ENCODE data around the gene GID4. TPM values are rescaled to one million over a fixed set of nuclear protein-coding genes. Genes with fewer than 3 reads are reported as not detected.

Gene GID4
- total RNA-seq, 2 donors from 2014 or later: 6.4 to 7.2 TPM

DNA sequence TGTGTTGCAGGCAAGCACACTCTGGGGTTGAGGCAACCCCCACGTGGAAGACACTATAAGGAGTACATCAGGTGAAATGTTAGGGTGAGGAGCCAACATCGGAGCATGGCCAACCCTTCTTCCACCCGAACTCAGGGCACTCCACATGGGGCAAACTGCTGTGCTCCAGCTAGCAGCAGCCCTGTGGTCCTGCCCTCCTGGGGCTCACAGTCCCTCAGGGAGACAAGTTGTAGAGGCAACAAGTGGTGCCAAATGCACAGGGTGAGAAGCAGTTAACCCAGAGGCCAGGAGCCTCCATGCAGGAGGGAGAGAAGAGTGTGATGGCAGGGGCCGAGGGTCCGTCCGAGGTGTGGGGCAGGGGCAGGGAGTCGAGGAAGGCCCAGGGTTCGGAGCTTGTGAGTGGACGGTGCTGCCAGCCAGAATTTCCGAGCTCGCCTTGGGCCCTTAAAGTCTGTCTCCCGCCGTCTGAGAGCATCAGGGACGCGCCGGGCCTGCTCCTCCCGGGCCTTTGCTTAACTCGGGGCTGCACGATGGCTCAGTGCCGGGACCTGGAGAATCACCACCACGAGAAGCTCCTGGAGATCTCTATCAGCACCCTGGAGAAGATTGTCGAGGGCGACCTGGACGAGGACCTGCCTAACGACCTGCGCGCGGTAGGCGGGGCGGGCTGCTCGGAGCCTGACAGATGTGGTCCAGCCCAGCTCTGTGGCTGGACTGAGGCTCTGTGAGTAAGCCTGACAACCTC lies 32.5 kb upstream of the GID4 start:
- Mint-ChIP-seq H3K4me1 (no peaks in the 10 kb centered on the region), H3K36me3 (ENCODE audit: low read depth) (peaks cover 4% of the 10 kb centered on the region), H3K27ac (no peak overlapping the region), H3K9me3 (no peaks in the 10 kb centered on the region), H3K4me3 (no peak overlapping the region), H3K27me3 (no peaks in the 10 kb centered on the region)
- ATAC-seq (replicated peaks): no peak

- Mint-ChIP-seq H3K36me3 (ENCODE audit: low read depth) (peaks cover 18% of the 10 kb centered on the region), H3K4me1 (no peaks in the 10 kb centered on the region), H3K27me3 (no peaks in the 10 kb centered on the region), H3K27ac (no peak overlapping the region), H3K9me3 (no peaks in the 10 kb centered on the region), H3K4me3 (no peak overlapping the region)
- ATAC-seq (replicated peaks): no peak
Observed at GRCh38 chr17:18008496-18009268, 30.5 kb upstream of the GID4 start.

GRCh38 chr17:18009609-18010420 lies 29.4 kb upstream of the GID4 start:
- Mint-ChIP-seq H3K27me3 (no peaks in the 10 kb centered on the region), H3K4me1 (no peaks in the 10 kb centered on the region), H3K27ac (no peak overlapping the region), H3K9me3 (no peaks in the 10 kb centered on the region), H3K36me3 (ENCODE audit: low read depth) (peaks cover 26% of the 10 kb centered on the region), H3K4me3 (no peak overlapping the region)
- ATAC-seq (replicated peaks): no peak

DNA sequence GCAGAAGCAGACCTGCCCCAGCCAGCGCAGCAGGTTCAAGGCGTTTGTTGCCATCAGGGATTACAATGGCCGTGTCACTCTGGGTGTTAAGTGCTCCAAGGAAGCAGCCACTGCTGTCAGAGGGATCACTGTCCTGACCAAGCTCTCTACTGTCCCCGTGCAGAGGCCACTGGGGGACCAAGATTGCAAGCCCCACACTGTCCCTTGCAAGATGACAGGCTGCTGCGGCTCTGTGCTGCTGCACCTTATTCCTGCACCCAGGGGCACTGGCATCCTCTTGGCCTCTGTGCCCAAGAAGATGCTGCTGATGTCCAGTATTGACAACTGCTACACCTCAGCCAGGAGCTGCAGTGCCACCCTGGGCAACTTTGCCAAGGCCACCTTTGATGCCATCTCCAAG lies 27.9 kb upstream of the GID4 start:
- Mint-ChIP-seq H3K9me3 (no peaks in the 10 kb centered on the region), H3K27ac (no peak overlapping the region), H3K27me3 (no peaks in the 10 kb centered on the region), H3K4me3 (no peak overlapping the region), H3K36me3 (ENCODE audit: low read depth) (peaks cover 38% of the 10 kb centered on the region), H3K4me1 (no peaks in the 10 kb centered on the region)
- no peak for ATAC-seq (replicated peaks)

GRCh38 chr17:18014006-18014405 lies 25.2 kb upstream of the GID4 start:
- Mint-ChIP-seq H3K4me3 (no peak overlapping the region), H3K27me3 (no peaks in the 10 kb centered on the region), H3K9me3 (no peaks in the 10 kb centered on the region), H3K36me3 (ENCODE audit: low read depth) (peaks cover 46% of the 10 kb centered on the region), H3K4me1 (no peaks in the 10 kb centered on the region), H3K27ac (no peak overlapping the region)
- no peak for ATAC-seq (replicated peaks)

DNA sequence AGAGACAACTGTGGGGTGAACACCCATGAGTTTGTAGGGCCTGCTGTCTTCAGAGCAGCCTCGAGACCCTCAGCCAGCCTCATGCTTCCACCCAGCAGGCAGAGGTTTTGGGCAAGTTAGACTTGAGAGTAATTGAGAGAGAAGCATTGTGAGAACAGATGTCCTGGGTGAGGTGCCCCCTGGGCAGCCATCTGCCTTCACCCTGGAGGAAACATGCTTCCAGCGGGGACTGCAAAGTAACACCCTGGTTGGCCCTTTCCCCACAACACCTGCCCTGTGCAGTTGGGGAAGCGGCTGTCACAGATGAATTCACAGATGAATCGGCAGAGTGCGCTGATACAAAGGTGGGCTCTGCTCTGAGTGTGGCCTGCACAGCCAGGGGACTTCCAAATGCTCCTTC lies 23.6 kb upstream of the GID4 start:
- Mint-ChIP-seq H3K27me3 (no peaks in the 10 kb centered on the region), H3K27ac (no peak overlapping the region), H3K4me1 (no peaks in the 10 kb centered on the region), H3K4me3 (no peak overlapping the region), H3K9me3 (no peaks in the 10 kb centered on the region), H3K36me3 (ENCODE audit: low read depth) (peaks cover 59% of the 10 kb centered on the region)
- ATAC-seq (replicated peaks): no peak

DNA sequence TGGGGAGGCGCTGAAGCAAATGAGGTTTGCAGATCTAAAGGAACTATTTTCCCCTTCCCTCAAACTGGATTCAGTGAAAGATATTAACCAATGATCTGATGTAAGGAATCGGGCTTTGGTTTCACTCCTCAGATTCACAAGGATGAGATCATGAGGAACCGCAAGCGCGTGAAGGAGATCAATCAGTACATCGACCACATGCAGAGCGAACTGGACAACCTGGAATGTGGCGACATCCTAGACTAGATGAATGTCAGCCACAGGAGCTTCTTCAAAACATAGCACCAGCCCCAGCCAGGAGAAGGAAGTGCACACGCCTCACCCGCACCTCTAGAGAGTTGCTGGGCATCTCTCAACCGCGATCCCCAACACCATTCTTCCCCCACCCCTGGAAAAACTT lies 22.8 kb upstream of the GID4 start:
- Mint-ChIP-seq H3K27me3 (no peaks in the 10 kb centered on the region), H3K4me1 (no peaks in the 10 kb centered on the region), H3K4me3 (no peak overlapping the region), H3K36me3 (ENCODE audit: low read depth) (peaks cover 67% of the 10 kb centered on the region), H3K9me3 (no peaks in the 10 kb centered on the region), H3K27ac (no peak overlapping the region)
- no peak for ATAC-seq (replicated peaks)

DNA sequence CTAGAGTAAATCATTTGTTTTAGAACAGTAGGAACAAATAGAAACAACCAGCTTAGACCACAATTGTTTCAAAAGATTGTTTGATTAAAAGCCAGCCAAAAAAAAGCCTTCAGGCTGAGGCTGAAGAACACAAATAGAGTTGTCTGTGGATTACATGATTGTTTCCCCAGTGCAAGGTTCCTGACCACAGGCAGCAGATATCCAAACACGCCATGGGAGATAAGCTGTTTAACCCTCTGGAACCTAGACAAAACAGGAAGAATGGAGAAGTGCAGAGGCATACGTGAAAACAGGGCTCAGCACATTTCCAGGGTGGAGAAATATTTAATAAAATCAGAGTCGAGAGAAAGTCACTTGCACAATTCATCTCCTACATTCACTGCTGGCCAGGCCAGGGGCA lies 21.2 kb upstream of the GID4 start:
- Mint-ChIP-seq H3K4me1 (no peaks in the 10 kb centered on the region), H3K27me3 (no peaks in the 10 kb centered on the region), H3K4me3 (no peak overlapping the region), H3K9me3 (no peaks in the 10 kb centered on the region), H3K36me3 (ENCODE audit: low read depth) (peaks cover 58% of the 10 kb centered on the region), H3K27ac (no peak overlapping the region)
- no peak for ATAC-seq (replicated peaks)

DNA sequence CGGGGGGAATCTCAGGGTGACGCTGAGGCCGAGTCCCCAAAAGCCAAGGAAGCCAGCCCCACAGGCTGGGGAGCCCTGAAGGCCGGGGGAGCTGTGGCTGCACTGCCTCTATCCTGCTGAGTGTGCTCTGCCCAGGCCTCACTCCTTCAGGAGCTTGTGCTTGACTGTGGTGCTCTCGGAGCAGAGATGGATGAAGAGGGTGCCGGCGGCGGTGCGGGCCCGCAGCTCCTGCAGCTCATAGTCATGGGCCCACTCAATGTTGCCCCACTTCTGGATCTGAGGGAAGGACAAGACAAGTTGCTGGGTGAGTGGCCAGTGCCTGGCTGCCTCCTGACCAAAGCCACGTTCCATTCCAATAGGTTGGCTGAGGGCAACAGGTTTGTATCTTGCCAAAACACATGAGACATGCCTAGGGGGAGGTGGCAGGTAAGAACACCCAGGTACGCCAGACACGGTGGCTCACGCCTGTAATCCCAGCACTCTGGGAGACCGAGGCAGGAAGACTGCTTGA lies 20.7 kb upstream of the GID4 start:
- no peak overlapping the region for H3K4me3 Mint-ChIP-seq
- no peak for ATAC-seq (replicated peaks)
- H3K27me3 Mint-ChIP-seq: no peaks in the 10 kb centered on the region
- H3K9me3 Mint-ChIP-seq: no peaks in the 10 kb centered on the region
- no peaks in the 10 kb centered on the region for H3K4me1 Mint-ChIP-seq
- peaks cover 60% of the 10 kb centered on the region for H3K36me3 Mint-ChIP-seq (ENCODE audit: low read depth)
- no peak overlapping the region for H3K27ac Mint-ChIP-seq

DNA sequence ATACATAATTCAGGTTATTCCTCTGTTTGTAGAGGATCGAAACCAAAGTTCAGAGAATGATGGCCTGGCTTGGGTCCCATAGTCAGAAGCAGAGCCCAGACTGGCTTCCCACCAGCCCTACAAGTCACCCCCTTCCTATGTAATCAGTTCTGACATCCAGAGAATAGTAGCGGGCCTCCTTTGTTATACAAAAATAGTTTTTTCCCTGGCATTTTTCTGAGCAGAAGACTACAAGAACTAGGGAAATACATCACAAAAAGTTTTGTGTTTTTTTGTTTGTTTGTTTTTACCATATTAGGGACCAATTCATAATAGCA lies 19.4 kb upstream of the GID4 start:
- no peaks in the 10 kb centered on the region for H3K9me3 Mint-ChIP-seq
- H3K36me3 Mint-ChIP-seq (ENCODE audit: low read depth): peaks cover 62% of the 10 kb centered on the region

DNA sequence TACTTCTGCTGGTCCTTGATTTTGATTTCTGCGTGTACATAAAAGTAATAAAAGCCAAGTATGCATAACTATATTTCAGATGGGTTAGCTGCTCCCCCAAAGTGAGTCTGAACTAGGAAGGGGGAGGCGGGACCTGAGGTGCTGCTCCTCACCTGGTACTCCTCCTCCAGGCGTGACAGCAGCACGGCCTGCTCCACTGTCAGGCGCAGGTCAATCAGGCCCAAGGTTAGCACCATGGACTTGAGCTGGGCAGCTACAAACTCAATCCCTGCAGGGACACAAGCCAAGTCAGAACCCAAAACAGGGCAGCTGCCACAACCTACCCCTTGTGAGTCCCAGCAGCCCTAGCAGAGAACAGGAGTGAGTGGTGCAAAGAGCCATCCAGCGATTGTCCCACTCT lies 18.2 kb upstream of the GID4 start:
- no peak for ATAC-seq (replicated peaks)
- no peak overlapping the region for H3K4me3 Mint-ChIP-seq
- no peaks in the 10 kb centered on the region for H3K9me3 Mint-ChIP-seq
- H3K36me3 Mint-ChIP-seq (ENCODE audit: low read depth): peaks cover 63% of the 10 kb centered on the region
- no peaks in the 10 kb centered on the region for H3K27me3 Mint-ChIP-seq
- H3K27ac Mint-ChIP-seq: no peak overlapping the region
- peaks cover 6% of the 10 kb centered on the region for H3K4me1 Mint-ChIP-seq

More for the DNA sequence above, 19.4 kb upstream of the GID4 start:
- no peak for ATAC-seq (replicated peaks)
- Mint-ChIP-seq H3K27me3 (no peaks in the 10 kb centered on the region), H3K4me3 (no peak overlapping the region), H3K27ac (no peak overlapping the region), H3K4me1 (no peaks in the 10 kb centered on the region)

DNA sequence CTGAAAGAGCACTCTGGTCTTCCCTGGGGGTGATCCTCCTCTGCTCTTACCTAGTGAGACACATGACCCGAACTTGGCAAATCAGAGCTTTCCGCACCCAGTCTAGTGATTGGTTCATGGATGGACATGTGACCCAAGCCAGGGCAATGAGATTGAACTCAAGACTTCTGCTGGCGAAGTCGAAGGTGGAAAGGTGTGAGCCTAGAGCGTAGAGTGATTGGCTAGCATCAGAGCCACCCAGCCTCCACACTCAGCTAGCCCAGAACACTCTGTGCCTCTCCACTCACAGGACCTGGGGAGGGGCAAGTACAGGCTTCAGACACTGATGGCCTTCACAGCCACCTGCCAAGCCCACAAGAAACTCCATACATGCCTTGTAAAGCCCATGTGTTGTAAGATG lies 17.8 kb upstream of the GID4 start:
- no peak for ATAC-seq (replicated peaks)

DNA sequence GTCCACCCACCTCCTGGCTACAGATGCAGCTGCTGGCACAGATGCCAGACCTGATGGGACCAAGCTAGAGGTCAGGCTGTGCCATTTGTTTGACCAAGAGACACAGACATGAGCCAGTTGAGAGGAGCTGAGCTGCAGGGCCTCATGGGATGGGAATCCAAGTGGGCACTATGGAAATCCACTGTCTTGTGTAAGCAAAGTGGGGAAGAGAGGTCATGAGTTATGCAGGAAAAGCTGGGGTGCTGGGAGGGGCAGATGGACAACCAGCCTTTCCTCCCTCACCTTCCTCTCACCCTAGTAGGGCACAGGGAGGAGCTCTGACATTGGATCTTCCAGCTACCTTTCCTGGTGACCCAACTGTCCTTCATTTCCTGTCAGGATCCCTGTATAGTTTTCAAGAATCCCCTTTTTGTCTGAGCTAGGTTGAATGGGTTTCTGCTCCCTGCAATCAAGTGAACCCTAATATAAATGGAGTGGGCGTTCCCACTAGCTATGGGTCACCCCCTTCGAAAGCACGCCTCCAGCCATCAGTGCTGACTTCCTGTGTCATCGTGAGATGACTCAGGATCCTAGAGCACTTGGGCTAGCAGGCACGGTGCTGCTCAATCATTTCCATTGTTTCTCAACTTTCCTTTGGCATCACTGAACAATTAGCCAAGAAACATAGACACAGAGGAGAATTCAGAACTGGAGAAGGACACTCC lies 13.8 kb upstream of the GID4 start:
- H3K27ac Mint-ChIP-seq: peak overlapping the region; percentile 16

More for the DNA sequence above, 17.8 kb upstream of the GID4 start:
- H3K27me3 Mint-ChIP-seq: no peaks in the 10 kb centered on the region
- H3K4me1 Mint-ChIP-seq: peaks cover 6% of the 10 kb centered on the region
- H3K27ac Mint-ChIP-seq: no peak overlapping the region
- no peak overlapping the region for H3K4me3 Mint-ChIP-seq
- H3K9me3 Mint-ChIP-seq: no peaks in the 10 kb centered on the region
- H3K36me3 Mint-ChIP-seq (ENCODE audit: low read depth): peaks cover 61% of the 10 kb centered on the region

More for the DNA sequence above, 13.8 kb upstream of the GID4 start:
- peak overlapping the region; percentile 24 for H3K4me3 Mint-ChIP-seq
- peaks cover 6% of the 10 kb centered on the region for H3K4me1 Mint-ChIP-seq
- peak; percentile 99 for ATAC-seq (replicated peaks)
- peaks cover 56% of the 10 kb centered on the region for H3K36me3 Mint-ChIP-seq (ENCODE audit: low read depth)
- no peaks in the 10 kb centered on the region for H3K9me3 Mint-ChIP-seq
- H3K27me3 Mint-ChIP-seq: no peaks in the 10 kb centered on the region

Measured in activated T-helper 17 cell treated with anti-CD3 and anti-CD28 coated beads, Interleukin-2, amount 50 U/mL, for 72 hours (primary cell).